ENCODE results near the gene MLLT10.

The MLLT10 gene

GRCh38 chr10:21517134-21518031 lies 16.6 kb upstream of the MLLT10 start:
- DNase-seq (ENCODE audit: low read depth), result peak; percentile 69
- TF ChIP-seq MYC (IDR thresholded peaks at IDR 0.05; ENCODE audit: low read depth, low read length), result no peak
- H3K4me3 ChIP-seq (ENCODE audit: low read depth, low read length), result peak overlapping the region; percentile 55

DNA sequence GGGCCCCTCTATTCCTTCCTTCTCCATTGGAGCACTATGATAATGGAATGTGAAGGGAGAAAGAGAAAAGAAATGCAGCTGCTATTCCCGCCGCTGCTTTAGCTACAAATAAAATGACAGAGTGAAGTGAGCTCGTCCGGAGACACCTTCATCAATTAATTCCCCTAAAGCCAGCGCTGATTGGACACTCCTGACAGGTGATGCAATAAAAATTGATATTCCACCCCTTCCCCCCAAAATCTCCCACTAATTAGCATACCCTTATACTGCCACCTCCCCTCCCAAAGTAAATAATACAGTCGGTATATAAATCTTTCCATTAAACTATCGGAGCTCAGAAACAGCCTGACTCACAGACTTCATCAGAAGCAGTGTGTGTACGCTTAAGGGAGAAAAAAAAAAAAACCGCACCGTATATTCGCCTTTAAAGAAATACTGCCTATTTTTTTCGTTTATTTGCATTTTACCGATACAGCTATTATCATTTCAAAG lies 15.8 kb upstream of the MLLT10 start:
- H3K4me3 ChIP-seq (ENCODE audit: low read depth, low read length), result peak overlapping the region; percentile 55
- peak; percentile 22 for DNase-seq (ENCODE audit: low read depth)
- TF ChIP-seq POLR2A (IDR thresholded peaks at IDR 0.05; ENCODE audit: extremely low read depth, insufficient read length) (no peak), MAX (IDR thresholded peaks at IDR 0.05; ENCODE audit: low read depth, low read length) (no peak), MYC (IDR thresholded peaks at IDR 0.05; ENCODE audit: low read depth, low read length) (no peak)
- TF ChIP-seq, protein P1, sequence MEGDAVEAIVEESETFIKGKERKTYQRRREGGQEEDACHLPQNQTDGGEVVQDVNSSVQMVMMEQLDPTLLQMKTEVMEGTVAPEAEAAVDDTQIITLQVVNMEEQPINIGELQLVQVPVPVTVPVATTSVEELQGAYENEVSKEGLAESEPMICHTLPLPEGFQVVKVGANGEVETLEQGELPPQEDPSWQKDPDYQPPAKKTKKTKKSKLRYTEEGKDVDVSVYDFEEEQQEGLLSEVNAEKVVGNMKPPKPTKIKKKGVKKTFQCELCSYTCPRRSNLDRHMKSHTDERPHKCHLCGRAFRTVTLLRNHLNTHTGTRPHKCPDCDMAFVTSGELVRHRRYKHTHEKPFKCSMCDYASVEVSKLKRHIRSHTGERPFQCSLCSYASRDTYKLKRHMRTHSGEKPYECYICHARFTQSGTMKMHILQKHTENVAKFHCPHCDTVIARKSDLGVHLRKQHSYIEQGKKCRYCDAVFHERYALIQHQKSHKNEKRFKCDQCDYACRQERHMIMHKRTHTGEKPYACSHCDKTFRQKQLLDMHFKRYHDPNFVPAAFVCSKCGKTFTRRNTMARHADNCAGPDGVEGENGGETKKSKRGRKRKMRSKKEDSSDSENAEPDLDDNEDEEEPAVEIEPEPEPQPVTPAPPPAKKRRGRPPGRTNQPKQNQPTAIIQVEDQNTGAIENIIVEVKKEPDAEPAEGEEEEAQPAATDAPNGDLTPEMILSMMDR (IDR thresholded peaks at IDR 0.05; ENCODE audit: low read depth, low read length), result no peak

GRCh38 chr10:21518641-21519396 lies 15.2 kb upstream of the MLLT10 start:
- peak overlapping the region; percentile 55 for H3K4me3 ChIP-seq (ENCODE audit: low read depth, low read length)
- TF ChIP-seq MAX (IDR thresholded peaks at IDR 0.05; ENCODE audit: low read depth, low read length) (no peak), POLR2A (IDR thresholded peaks at IDR 0.05; ENCODE audit: extremely low read depth, insufficient read length) (no peak), MYC (IDR thresholded peaks at IDR 0.05; ENCODE audit: low read depth, low read length) (no peak)
- TF ChIP-seq, protein P1 (IDR thresholded peaks at IDR 0.05; ENCODE audit: low read depth, low read length), result no peak
- no peak for DNase-seq (ENCODE audit: low read depth)

GRCh38 chr10:21519397-21519933 lies 14.6 kb upstream of the MLLT10 start:
- DNase-seq (ENCODE audit: low read depth), result no peak
- no peak for TF ChIP-seq MYC (IDR thresholded peaks at IDR 0.05; ENCODE audit: low read depth, low read length)
- no peak for TF ChIP-seq MAX (IDR thresholded peaks at IDR 0.05; ENCODE audit: low read depth, low read length)
- no peak for TF ChIP-seq POLR2A (IDR thresholded peaks at IDR 0.05; ENCODE audit: extremely low read depth, insufficient read length)
- TF ChIP-seq, protein P1 (IDR thresholded peaks at IDR 0.05; ENCODE audit: low read depth, low read length), result no peak
- no peak overlapping the region for H3K4me3 ChIP-seq (ENCODE audit: low read depth, low read length)

- H3K4me3 ChIP-seq (ENCODE audit: low read depth, low read length), result no peak overlapping the region
- TF ChIP-seq MYC (IDR thresholded peaks at IDR 0.05; ENCODE audit: low read depth, low read length), result no peak
- TF ChIP-seq POLR2A (IDR thresholded peaks at IDR 0.05; ENCODE audit: extremely low read depth, insufficient read length), result no peak
- TF ChIP-seq, protein P1 (IDR thresholded peaks at IDR 0.05; ENCODE audit: low read depth, low read length), result no peak
- no peak for TF ChIP-seq MAX (IDR thresholded peaks at IDR 0.05; ENCODE audit: low read depth, low read length)
- no peak for DNase-seq (ENCODE audit: low read depth)
These were observed 14.0 kb upstream of the MLLT10 start for GRCh38 chr10:21519941-21520436.

Measured in NB4 (cell line).